GM23338 (cell line): ENCODE measurements around the gene ATP9A.

Experiments
- CREB1 ChIP-seq: fragments of 250-450 bp; sonication (Bioruptor Pico); IDR thresholded peaks from 2 replicates; pipeline ENCODE4 v1.5.0; 2020; ENCODE audit warnings: low read depth, mild to moderate bottlenecking, moderate library complexity
- EZH2 ChIP-seq: fragments of 200-600 bp; sonication (generic); IDR thresholded peaks from one replicate; pipeline ENCODE4 v1.8.0; 2017; ENCODE audit warnings: antibody characterized with exemption, mild to moderate bottlenecking, low read depth; ENCODE audit not compliant: unreplicated experiment
- EZH2phosphoT487 ChIP-seq: fragments of 200-600 bp; sonication (generic); IDR thresholded peaks from one replicate; pipeline ENCODE4 v1.8.1; 2018; ENCODE audit warnings: antibody characterized with exemption; ENCODE audit not compliant: unreplicated experiment
- NANOG ChIP-seq: IDR thresholded peaks from 2 replicates; pipeline ENCODE4 v1.6.1; 2016; ENCODE audit warnings: antibody characterized with exemption, borderline replicate concordance
- POLR2AphosphoS5 ChIP-seq: IDR thresholded peaks from 2 replicates; pipeline ENCODE4 v1.6.1; 2016; ENCODE audit warnings: antibody characterized with exemption, low read depth
- ZNF331 ChIP-seq: fragments of 250-450 bp; sonication (Bioruptor Pico); IDR thresholded peaks from 2 replicates; pipeline ENCODE4 v1.5.0; 2020; ENCODE audit warnings: low read depth, mild to moderate bottlenecking, moderate library complexity
- TF ChIP-seq, protein P1 (sequence below): IDR thresholded peaks from one replicate; pipeline ENCODE4 v1.6.1; 2018; ENCODE audit warnings: antibody characterized with exemption; ENCODE audit not compliant: unreplicated experiment
- TF ChIP-seq, protein P2 (sequence below), 2 experiments: fragments of 200-600 bp in 1 of 2; sonication (generic) in 1 of 2; conservative IDR thresholded peaks; 2 replicates each; pipeline versions ENCODE4 v1.5.1 to v1.6.1; 2016 to 2017; ENCODE audit warnings: antibody characterized with exemption in 2 of 2, low read depth in 2 of 2, mild to moderate bottlenecking in 2 of 2, moderate library complexity in 1 of 2

GRCh38 chr20:51756653-51757052, 11.5 kb downstream of the ATP9A start:
- TF ChIP-seq, protein P1, sequence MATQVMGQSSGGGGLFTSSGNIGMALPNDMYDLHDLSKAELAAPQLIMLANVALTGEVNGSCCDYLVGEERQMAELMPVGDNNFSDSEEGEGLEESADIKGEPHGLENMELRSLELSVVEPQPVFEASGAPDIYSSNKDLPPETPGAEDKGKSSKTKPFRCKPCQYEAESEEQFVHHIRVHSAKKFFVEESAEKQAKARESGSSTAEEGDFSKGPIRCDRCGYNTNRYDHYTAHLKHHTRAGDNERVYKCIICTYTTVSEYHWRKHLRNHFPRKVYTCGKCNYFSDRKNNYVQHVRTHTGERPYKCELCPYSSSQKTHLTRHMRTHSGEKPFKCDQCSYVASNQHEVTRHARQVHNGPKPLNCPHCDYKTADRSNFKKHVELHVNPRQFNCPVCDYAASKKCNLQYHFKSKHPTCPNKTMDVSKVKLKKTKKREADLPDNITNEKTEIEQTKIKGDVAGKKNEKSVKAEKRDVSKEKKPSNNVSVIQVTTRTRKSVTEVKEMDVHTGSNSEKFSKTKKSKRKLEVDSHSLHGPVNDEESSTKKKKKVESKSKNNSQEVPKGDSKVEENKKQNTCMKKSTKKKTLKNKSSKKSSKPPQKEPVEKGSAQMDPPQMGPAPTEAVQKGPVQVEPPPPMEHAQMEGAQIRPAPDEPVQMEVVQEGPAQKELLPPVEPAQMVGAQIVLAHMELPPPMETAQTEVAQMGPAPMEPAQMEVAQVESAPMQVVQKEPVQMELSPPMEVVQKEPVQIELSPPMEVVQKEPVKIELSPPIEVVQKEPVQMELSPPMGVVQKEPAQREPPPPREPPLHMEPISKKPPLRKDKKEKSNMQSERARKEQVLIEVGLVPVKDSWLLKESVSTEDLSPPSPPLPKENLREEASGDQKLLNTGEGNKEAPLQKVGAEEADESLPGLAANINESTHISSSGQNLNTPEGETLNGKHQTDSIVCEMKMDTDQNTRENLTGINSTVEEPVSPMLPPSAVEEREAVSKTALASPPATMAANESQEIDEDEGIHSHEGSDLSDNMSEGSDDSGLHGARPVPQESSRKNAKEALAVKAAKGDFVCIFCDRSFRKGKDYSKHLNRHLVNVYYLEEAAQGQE: no peak
- TF ChIP-seq, protein P2, sequence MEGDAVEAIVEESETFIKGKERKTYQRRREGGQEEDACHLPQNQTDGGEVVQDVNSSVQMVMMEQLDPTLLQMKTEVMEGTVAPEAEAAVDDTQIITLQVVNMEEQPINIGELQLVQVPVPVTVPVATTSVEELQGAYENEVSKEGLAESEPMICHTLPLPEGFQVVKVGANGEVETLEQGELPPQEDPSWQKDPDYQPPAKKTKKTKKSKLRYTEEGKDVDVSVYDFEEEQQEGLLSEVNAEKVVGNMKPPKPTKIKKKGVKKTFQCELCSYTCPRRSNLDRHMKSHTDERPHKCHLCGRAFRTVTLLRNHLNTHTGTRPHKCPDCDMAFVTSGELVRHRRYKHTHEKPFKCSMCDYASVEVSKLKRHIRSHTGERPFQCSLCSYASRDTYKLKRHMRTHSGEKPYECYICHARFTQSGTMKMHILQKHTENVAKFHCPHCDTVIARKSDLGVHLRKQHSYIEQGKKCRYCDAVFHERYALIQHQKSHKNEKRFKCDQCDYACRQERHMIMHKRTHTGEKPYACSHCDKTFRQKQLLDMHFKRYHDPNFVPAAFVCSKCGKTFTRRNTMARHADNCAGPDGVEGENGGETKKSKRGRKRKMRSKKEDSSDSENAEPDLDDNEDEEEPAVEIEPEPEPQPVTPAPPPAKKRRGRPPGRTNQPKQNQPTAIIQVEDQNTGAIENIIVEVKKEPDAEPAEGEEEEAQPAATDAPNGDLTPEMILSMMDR (conservative IDR thresholded peaks at IDR 0.05; ENCODE audit: low read depth in 2 of 2): no peak
- TF ChIP-seq ZNF331 (CRISPR knock-in tag): no peak
- no peak for TF ChIP-seq POLR2AphosphoS5
- TF ChIP-seq EZH2: no peak
- TF ChIP-seq NANOG: no peak
- TF ChIP-seq EZH2phosphoT487: no peak
- no peak for TF ChIP-seq CREB1 (CRISPR knock-in tag)
